H1 (cell line): Measurements from ENCODE around the gene RXRA. TPM values are rescaled to one million over a fixed set of nuclear protein-coding genes. Genes with fewer than 3 reads are reported as not detected.

Experiments
- ASH2L ChIP-seq: fragments of 200-600, 300-600 bp; sonication (generic); IDR thresholded peaks from one replicate; pipeline ENCODE4 v1.7.1; 2017; ENCODE audit warnings: low read length
- E2F6 ChIP-seq: IDR thresholded peaks from 2 replicates; pipeline ENCODE4 v1.6.1; 2012; ENCODE audit warnings: inconsistent platforms
- FOSL1 ChIP-seq: IDR thresholded peaks from 2 replicates; pipeline ENCODE4 v1.6.1; 2011; ENCODE audit warnings: mild to moderate bottlenecking, low read depth, low read length, moderate library complexity; ENCODE audit not compliant: insufficient read depth
- HDAC2 ChIP-seq, 2 experiments: fragments of 300-600 bp in 1 of 2; sonication (generic) in 1 of 2; IDR thresholded peaks; 2 replicates each; pipeline ENCODE4 v1.6.1; 2011 to 2012; ENCODE audit warnings: low read depth in 2 of 2, low read length in 2 of 2, mild to moderate bottlenecking in 2 of 2, moderate library complexity in 2 of 2, borderline replicate concordance in 1 of 2, inconsistent platforms in 1 of 2
- RNF2 ChIP-seq: fragments of 200-900, 300-1000 bp; sonication (generic); IDR thresholded peaks from 2 replicates; pipeline ENCODE4 v1.7.1; 2016; ENCODE audit warnings: borderline replicate concordance, low read depth, mild to moderate bottlenecking, antibody characterized with exemption, low read length; ENCODE audit not compliant: poor library complexity, severe bottlenecking; ENCODE audit errors: missing control alignments
- SIX5 ChIP-seq: IDR thresholded peaks from 2 replicates; pipeline ENCODE4 v1.6.1; 2011; ENCODE audit warnings: mild to moderate bottlenecking, low read depth, low read length
- SUZ12 ChIP-seq: fragments of 200-600 bp; sonication (generic); IDR thresholded peaks from 2 replicates; pipeline ENCODE4 v1.6.1; 2012; ENCODE audit warnings: mild to moderate bottlenecking, inconsistent platforms, low read length, moderate library complexity, mixed read lengths
- polyA plus RNA-seq, 7 experiments: library from polyadenylated mRNA; depleted of rRNA in 3 of 7; stranded (reverse) in 5 of 7; unstranded in 2 of 7; fragments of >200 nt in 5 of 7; fragments of 200-250 nt in 2 of 7; gene quantifications; 1 replicate in 5 of 7; 2 replicates in 1 of 7; 4 replicates in 1 of 7; pipeline versions ENCODE4 v1.2.1 to v1.2.3, GENCODE V29; 2011 to 2013; ENCODE audit warnings: missing spikeins in 2 of 7, mixed read lengths in 2 of 7
- total RNA-seq: library from RNA; stranded (reverse); fragmentation: NEBNext Ultra II Directional; extraction: Animal tissue kit (Norgen Biotek cat#: 25700); gene quantifications from 2 replicates; pipeline ENCODE4 v1.2.1, GENCODE V29; 2021

The RXRA gene
- total and polyA plus RNA-seq, 2 of the 8 experiments (the other 6 are each of a cell fraction or from before 2014, with no cell fraction given), result 9.8 to 29.4 TPM

GRCh38 chr9:134314039-134314949 lies 12.0 kb upstream of the RXRA start (continued):
- no peak for TF ChIP-seq RNF2
- no peak for TF ChIP-seq SIX5
- TF ChIP-seq FOSL1, result no peak
- TF ChIP-seq E2F6, result no peak
- TF ChIP-seq ASH2L, result no peak
- TF ChIP-seq SUZ12, result no peak
- TF ChIP-seq HDAC2 (IDR thresholded peaks at IDR 0.05; ENCODE audit: borderline replicate concordance in 1 of 2, low read depth in 2 of 2, low read length in 2 of 2), result no peak
